Glomerular visceral epithelial cell (primary cell): Measurements from ENCODE around the gene IGSF21.
A peak's percentile ranks its signal among the peaks of the same experiment; 100 is the strongest.

ENCODE experiments used
- DNase-seq: peaks from one replicate; pipeline ENCODE4 v3.0.0-alpha.2; 2016; ENCODE audit errors: extremely low spot score

The IGSF21 gene

DNA sequence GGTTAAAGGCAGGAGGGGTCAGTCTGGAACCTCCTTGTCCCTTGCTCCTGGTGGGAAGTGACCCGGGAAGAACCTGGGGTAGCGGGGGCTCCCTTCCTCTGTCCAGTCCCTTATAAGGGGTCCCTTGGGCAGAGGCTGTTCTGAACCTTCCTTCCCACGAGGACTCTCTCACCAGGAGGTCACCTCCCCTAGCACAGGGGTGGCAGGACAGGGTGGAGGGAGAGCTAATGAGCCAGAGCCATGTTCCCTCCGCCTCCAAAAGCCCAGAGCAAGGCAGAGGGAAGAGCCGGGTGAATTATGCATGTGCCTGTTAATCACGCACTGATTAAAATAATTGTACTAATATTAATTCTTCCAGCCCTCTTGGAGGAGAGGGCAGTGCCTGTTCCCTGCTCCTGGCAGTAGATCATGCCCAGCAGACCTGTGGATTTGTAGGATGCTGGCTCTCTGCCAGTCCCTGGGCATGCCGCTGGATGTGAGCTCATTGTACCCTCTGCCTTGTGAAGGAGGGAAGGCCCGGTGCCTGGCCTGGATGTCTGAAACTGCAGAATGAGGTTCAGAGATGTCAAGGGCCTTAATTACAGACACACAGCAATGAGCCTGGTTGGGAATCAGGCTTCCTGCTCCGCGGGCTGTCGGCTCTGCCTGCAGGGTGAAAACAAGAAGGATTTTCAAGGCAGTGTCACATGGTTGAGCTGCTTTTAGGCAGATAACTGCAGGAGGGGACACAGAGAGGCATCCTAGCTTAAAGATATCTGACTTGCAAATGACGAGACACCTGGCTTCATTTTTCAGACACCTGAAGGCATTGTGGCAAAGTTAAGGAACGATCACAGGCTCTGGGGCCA, 68.2 kb downstream of the IGSF21 start:
- no peak for DNase-seq

DNA sequence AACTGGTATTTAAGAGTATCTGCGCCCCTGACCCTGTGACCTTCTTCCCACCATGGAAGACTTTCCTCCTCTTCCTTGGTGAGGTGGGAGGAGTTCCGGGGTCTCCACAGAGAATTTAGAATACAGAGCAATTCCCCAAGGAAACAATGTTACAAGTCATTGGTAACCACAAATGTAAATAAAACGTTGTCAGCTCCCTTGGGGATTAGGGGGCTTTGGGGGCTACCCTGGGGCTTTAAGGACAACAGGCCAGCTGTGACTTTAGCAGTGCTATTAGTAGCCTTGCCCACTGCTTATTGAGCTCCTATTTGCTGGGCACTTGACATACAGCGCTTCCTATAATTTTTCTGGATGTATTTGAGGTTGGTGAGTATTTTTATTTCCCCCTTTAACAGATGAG, 69.0 kb downstream of the IGSF21 start:
- no peak for DNase-seq

DNA sequence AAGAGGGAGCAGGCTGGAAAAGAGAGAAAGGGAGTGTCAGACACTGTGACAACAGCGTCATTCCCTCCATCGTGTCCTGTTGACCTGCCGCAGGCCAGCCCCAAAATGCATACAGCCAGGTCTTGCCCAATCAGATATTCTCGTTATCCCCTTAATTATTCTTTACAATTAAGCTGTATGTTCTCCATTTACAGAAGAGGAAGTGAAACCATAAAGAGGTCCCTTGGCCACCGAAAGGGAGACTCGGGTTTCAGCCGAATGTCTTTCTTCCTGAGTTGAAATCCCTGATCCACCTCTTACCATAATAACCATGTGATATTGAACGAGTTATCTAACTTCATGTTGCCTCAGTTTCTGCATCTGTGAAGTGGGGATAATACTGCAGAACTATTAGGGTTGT, 70.5 kb downstream of the IGSF21 start:
- DNase-seq = no peak

DNA sequence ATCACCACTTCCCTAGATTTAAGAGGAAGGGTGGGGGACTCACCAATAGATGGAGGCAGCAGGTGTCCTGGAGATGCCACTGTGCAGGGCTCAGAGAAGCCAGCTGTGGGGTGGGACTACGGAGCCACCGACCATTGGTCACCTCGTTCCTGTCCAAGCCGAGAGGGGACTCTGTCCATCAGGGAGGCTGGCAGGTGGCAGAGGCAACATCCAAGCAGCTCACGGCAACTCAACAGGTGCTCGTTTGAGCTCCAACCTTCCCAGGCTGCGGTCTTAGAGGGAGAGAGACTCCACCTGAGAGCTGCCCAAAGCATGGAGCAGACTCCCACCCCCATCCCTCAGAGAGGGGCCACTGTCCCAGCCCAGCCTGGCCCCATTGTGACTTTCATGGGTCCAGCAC, 71.4 kb downstream of the IGSF21 start:
- no peak for DNase-seq

DNA sequence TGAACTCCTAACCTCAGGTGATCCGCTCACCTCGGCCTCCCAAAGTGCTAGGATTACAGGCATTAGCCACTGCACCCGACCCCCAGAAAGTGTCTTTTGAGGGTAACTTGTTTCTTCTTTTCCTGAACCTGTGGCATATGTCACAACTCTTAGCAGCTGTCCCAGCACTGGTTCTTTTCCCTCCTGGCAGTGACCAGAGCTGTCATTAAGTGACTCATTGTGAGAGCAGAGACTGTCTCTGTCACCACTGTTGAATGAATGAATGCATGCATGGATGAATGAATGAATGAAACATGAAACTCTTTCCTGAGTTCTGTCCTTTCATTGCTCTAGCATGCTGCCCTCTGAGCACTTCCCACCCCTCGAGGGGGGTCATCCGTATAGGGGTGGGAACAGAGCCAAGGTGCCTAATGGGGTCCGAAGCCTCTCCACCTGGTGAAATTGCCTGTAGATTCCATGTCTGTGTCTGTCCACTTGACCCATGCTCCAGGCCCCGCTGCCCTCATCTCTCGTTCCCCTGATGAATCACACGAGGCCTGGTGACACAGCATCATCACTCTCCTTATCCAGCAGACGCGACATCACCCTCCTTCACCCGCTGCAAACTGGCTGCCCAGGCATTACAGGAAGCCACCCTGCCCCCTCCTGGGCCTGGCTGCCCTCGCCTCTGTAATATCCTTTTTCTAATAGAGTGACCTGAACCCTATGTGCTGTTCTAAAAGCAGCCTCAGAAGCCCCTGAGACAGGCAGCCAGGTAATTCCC, 75.0 kb downstream of the IGSF21 start:
- peak; percentile 46 for DNase-seq

DNA sequence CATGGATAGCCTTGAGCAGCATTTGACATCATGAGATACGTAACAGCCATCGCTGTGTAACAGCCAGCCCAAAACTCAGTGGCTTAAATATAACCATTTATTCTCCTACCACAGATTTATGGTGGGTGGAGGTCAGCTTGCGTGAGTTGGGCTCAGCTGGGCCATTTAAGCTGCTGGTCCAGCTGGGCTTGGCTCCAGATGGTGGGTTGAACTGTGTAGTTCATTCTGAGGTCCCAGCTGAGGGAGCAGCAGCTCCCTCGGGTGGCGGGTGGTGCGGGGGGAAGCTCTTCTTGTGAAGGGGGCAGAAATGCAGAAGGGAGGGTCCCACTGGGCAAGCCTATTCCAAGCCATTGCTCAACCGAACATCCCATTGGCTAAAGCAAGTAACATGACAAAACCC, 75.9 kb downstream of the IGSF21 start:
- no peak for DNase-seq

DNA sequence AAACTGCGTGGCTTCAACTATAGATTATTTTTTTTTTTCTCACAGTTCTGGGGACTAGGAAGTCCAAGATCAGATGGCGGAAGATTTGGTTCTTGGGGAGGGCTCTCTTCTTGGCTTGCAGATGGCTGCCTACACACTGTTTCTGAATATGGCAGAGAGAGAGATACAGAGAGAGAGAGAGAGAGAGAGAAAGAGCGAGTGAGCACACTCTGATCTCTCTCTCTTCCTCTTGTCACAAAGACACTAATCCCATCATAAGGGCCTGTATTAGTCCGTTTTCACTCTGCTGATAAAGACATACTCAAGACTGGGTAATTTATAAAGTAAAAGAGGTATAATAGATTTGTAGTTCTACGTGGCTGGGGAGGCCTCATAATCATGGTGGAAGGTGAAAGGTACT, 79.5 kb downstream of the IGSF21 start:
- no peak for DNase-seq

DNA sequence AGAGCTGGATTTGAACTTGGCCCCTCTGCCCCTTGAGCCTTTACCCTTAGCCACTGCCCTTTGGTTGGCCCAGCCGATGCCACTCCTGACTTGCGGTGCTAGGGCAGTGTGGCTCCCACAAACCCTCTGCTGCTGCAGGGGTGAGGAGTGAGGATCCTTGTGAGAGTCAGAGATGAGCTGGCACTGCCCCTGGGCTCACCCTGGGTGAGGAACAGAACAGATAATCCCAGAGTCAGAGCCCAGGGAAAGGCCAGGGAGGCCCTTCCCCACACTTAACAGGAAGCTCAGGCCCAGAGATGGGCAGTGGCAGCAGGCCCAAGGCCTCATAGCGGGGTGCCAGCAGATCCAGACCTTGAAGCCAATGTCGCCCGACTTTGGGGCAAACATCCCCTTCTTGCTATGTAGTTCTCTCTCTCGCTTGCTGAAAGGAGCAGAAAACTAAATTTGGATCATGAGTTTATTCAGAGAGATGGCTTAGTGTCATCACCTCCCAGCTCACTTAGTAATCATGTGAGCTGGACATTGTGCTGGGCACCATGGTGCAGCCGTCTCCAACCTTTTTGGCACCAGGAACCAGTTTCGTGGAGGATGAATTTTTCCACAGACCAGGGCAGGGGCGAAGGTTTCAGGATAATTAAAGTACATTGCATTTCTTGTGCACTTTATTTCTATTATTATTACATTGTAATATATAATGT, 81.4 kb downstream of the IGSF21 start:
- no peak for DNase-seq

DNA sequence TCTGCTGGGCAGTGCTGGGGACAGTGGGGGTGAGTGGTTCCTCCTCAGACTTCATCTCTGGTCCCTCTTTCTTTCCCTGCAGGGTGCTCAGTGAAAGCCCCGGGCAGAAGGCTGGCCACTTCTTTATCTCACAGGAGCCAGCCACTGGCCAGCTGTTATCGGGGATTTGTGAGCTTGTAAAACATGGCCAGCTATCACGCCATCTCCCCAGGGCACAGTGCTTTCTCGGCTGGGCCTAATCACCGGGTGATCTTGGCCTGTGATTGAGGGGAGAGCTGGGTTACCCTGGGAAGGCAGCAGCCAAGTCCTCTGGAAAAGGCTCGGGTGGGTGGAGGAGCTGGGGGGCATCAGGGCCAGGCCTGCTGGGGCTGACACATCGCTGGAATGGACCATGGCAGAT, 83.0 kb downstream of the IGSF21 start:
- DNase-seq = no peak

DNA sequence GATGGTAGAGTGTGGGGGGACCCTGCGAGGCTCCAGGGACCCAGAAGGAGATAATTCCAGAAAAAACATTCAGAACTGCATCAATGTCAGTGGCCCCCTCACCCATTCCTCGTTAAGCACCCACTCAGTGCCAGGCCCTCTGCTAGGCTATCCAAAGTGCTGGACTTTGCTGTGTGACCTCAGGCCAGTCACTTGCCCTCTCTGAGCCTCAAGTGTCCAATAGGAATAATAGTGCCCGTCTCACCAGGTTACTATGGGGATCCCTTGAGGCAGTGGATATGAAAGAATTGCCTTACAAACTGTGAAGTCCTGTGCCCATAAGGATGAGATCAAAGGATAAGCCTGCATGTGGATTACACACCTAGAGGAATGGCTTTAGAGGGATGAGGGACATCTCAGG, 83.4 kb downstream of the IGSF21 start:
- no peak for DNase-seq

DNA sequence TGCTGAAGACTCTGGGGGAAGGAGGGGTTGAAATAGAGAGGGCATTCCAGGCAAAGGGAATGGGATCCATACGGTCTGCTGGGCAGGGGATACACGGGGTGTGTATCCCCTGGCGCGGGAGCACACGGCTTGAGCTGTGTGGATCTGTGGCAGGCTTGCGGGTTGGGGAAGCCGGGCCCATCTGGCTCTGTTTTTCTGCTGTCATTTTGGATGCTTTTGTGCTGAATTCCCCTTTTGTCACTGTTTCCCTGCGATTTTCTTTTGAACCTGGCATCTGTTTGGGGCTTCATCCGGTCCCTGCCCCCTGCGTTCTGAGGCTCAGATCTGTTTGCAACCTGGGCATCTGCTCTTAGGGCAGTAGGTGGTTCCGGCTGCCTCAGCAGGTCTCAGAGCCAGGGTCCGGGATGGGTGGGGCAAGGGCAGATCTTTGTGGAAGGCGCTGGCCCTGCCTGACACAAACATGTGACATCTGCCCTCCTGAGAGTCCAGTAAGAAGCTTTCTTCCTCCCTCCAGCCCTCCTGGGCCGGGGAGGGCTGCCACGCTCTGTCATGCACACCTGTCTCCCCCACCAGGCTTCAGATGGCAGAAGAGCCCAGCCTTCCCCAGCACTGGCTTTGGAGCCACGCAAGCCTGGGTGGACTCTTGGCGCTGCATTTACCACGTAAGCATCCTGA, 84.0 kb downstream of the IGSF21 start:
- no peak for DNase-seq

DNA sequence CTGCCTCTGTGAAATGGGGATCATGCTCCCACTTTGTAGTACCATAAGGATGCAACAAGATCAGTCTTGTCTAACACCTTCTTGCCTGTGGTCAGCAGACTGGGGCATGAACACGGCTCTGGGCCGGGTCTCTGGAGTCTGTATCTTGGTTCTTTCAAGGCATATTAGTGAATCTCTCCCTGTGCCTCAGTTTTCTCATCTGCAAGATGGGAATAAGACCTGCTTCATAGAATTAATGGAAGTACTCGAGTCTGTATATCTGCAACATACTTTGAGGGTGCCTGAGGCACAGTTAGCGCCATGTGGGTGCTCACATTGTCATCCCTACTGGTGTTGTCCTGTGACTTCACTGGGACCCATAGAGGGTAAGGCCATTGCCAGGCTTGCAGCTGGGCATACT, 84.6 kb downstream of the IGSF21 start:
- DNase-seq = no peak

DNA sequence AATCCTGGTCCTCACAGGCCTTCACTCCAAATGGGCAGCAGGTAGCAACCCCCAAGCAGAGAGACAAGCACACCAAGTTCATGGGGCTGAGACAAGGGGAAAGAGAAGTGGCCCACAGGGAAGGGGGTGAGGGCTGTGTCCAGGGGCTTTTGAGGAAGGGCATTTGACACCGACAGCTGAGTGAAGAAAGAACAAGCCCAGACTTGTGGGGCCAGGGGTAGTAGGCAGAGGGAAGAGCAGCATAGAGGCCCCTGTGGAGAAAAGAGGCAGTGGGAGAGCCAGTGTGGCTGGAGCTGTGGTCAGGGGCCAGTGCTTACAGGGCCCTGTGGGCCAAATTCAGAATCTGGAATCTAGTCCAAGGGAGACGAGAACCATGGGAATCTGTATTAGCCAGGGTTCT, 85.4 kb downstream of the IGSF21 start:
- no peak for DNase-seq

DNA sequence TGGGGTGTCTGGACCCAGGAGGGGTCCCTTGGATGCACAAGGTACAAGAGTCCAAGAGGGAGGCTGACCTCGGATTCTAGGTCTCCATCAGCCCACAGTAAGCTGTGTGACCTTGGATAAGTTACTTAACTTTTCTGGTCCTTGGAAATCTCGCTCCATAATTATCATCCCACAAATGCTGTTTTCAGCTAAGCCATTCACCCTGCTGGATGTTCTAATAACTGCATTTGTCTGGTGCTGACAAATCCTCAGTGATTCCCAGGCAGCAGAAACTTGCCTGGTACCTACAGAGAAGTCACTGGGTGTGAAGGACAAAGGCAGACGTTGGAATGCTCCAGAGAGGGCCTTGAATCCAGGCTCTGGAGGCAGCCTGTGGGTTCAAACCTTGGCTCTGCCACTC, 89.7 kb downstream of the IGSF21 start:
- DNase-seq = no peak

DNA sequence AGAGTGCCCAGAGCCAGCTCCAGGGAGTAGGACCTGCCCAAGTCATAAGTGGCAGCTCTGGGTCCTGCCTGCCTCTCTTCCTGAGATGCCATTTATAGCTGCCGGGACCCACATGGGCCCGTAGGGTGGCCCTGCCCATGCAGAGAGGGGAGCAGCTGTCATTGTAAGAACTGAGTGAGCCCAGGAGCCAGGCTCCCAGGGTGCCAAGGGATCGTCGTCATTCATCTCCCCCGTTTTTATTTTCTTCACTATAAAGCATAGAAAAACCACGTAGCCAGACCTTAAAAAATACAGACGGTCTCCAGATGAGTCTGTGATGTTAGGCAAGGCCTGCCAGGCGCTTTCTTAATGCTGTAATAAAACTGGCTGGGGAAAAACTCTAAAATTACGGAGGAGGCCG, 90.7 kb downstream of the IGSF21 start:
- DNase-seq = no peak

DNA sequence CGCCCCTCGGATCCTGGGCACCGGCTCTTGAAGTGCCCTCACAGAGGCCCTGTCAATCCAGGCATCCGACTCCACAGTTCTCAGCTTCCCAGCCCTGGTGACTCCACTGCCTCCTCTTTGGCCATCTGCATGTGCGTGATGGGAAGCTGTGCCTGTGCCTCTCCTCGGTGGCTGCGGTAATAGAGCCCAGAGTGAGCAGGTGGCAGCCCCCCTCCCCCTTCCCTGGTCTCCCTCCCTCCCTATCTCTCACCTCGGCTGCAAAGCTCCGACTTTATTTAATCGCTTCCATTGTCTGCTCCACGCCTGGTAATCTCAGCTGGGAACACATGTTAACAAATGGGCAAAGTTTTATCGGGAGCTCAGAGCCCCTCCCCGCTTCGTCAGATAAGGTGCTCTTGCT, 91.9 kb downstream of the IGSF21 start:
- no peak for DNase-seq

DNA sequence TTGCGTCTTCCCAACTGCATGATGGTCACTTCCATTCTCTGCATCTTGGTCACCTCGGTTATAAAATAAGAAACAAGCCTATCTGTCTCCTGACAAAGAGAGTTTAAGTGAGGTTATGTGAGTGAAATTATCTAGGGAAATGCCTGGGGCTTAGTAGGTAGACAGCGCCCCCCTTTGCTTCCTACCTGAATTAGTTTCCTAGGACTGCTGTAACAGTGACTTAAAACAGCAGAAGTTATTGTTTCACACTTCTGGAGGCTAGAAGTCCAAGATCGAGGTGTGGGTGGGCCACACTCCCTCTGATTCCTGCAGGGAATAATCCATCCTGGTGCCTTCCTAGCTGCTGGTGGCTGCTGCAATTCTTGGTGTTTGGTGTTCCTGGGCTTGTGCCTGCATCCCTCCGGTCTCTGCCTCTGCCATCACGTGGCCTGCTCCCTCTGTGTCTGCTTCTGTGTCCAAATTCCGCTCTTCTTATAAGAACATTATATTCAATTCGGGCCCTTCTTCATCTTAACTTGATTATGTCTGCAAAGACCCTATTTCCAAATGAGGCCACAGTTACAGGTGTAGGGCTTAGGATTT, 92.6 kb downstream of the IGSF21 start:
- DNase-seq = no peak

DNA sequence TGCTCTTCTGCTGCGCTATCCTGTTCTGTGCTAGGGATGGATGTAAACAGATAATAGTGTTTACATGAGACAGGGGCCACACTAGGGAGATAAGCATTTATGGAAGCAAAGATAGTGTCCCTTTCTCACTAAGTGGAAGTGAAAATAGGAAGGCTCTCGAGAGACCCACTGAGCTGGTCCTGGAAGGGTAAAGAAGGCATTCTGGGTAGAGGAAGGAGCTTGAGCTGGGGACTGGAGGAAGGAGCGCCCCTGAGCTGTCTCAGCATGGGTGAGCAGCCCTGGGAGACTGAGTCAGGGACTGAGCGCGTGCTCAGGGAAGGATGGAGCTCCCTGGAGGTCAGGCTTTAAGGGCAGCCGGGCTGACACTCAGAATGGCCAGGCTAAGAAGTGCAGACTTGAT, 93.3 kb downstream of the IGSF21 start:
- DNase-seq = no peak

DNA sequence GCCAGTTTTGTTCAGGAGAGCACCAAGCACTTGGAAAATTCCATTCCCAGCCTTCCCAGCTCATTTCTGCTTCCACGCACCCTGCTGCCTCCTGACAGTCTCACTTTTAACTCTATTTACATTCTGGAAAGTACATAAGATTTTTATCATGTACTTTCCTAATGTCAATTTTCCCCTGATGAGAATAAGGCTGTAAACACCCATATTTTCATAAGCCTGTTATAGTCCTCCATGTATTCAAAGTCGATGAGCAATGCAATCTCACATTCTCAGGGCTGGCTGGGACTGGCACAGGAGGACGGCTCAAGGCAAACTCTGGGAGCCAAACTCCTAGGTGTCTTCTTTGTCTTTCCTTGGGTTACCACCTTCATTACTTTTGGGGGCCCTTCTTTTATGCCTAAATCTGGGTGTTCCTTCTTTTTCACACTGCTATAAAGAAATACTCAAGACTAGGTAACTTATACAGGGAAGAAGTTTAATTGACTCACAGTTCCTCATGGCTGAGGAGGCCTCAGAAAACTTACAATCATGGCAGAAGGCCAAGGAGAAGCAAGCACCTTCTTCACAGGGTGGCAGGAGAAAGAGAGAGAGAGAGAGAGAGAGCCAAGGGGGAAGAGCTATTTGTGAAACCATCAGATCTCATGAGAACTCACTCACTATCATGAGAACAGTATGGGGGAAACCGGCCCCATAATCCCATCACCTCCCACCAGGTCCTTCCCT, 94.6 kb downstream of the IGSF21 start:
- DNase-seq = no peak

DNA sequence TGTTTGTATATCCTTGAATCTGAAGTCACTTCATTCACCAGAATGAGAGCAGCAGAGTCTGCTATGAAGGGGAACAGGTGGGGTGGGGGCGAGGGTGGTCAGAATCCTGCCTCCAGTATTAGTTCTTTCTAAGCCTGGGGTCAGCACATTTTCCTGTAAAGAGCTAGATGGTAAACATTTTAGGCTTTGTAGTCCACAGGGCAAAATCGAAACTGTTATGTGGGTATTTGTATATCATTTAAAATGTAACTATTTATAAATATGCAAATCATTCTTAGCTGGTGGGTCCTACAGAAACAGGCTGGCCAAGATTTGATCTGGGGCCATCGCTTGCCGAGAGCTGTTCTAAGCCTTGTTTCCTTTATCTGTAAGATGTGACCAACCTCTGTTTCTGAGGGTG, 96.0 kb downstream of the IGSF21 start:
- no peak for DNase-seq

DNA sequence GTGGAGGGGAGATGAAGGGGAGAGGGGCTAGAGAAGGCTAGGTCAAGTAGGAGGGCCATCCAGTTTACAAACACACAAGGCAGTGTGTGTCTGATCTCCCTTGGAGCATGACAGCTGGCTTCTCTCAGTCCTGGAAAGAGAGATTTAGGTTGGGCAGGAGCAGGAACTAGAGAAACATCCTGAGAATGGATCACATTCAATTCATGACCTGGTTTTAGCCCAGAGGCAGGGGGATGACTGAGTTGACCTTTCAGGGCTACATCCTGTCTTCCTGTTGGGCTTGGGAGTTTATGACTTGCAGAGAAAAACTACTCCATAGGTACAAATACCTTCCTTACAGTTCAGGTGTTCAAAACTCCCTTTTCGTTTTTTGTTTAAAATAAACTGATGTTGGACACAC, 97.0 kb downstream of the IGSF21 start:
- no peak for DNase-seq
